T-cell (primary cell): ENCODE measurements around the gene ABCC1. TPM values are rescaled to one million over a fixed set of nuclear protein-coding genes. Genes with fewer than 3 reads are reported as not detected.

ENCODE experiments used
- ATAC-seq, 4 experiments: fragments of 200-7000 bp in 3 of 4; fragments of 150-1000 bp in 1 of 4; cut with Tn5 transposase; replicated peaks in 1 of 4; 1 replicate in 3 of 4; 2 replicates in 1 of 4; pipeline ENCODE4 v1.10.0; 2021; ENCODE audit warnings: moderate library complexity in 3 of 4, mild to moderate bottlenecking in 2 of 4, moderate number of reproducible peaks in 1 of 4
- CTCF ChIA-PET, 2 donors: fragments of 300-600 bp; sonication (Branson Sonifier 250); formaldehyde crosslinking; loops; one replicate each; lab custom pipeline; 2022; ENCODE audit warnings: antibody characterized with exemption in 2 of 2; lab: Charles Lee
- POLR2A ChIA-PET, 2 donors: fragments of 300-600 bp; sonication (Branson Sonifier 250); formaldehyde crosslinking; loops; one replicate each; lab custom pipeline; 2022; ENCODE audit warnings: antibody characterized with exemption in 2 of 2; lab: Charles Lee
- DNase-seq, 35 experiments: peaks; one replicate each; pipeline versions ENCODE4 v3.0.0 to v3.0.0-alpha.2; 2013 to 2023
- H3K27ac ChIP-seq: one replicate; pipeline ENCODE4 v1.5.1; 2013; ENCODE audit warnings: low read length
- H3K27me3 ChIP-seq, 2 experiments: replicated peaks in 1 of 2; 1 replicate in 1 of 2; 2 replicates in 1 of 2; pipeline versions ENCODE4 v1.6.1 to v1.7.0; 2013; ENCODE audit warnings: low read length in 1 of 2, mixed read lengths in 1 of 2; ENCODE audit not compliant: control insufficient read depth in 2 of 2, insufficient read depth in 2 of 2; ENCODE audit errors: extremely low read depth in 1 of 2
- H3K36me3 ChIP-seq, 2 donors: 1 replicate in 1 of 2; 2 replicates in 1 of 2; pipeline versions ENCODE4 v1.6.1 to v1.7.0; 2013; ENCODE audit warnings: low read length in 1 of 2; ENCODE audit not compliant: control insufficient read depth in 2 of 2, insufficient read depth in 1 of 2; ENCODE audit errors: extremely low read depth in 1 of 2
- H3K4me1 ChIP-seq, 2 experiments: 1 replicate in 1 of 2; 2 replicates in 1 of 2; pipeline versions ENCODE4 v1.6.1 to v1.7.0; 2013; ENCODE audit warnings: low read length in 2 of 2, mixed read lengths in 1 of 2; ENCODE audit not compliant: insufficient read depth in 2 of 2, control insufficient read depth in 1 of 2; ENCODE audit errors: extremely low read depth in 1 of 2
- H3K4me3 ChIP-seq, 2 donors: 1 replicate in 1 of 2; 2 replicates in 1 of 2; pipeline versions ENCODE4 v1.5.1 to v1.7.0; 2013; ENCODE audit warnings: mild to moderate bottlenecking in 2 of 2, low read length in 1 of 2, moderate library complexity in 1 of 2; ENCODE audit not compliant: control insufficient read depth in 1 of 2; ENCODE audit errors: extremely low read depth in 1 of 2
- H3K9me3 ChIP-seq: 2 replicates; pipeline ENCODE4 v1.7.0; 2013
- H3K27ac Mint-ChIP-seq, 2 donors: one replicate each; pipeline ENCODE4 v1.8.0; 2020 to 2021; ENCODE audit warnings: mild to moderate bottlenecking in 2 of 2, mixed read lengths in 2 of 2
- H3K27me3 Mint-ChIP-seq, 2 donors: one replicate each; pipeline ENCODE4 v1.8.0; 2021 to 2022; ENCODE audit warnings: mixed read lengths in 2 of 2
- H3K36me3 Mint-ChIP-seq: one replicate; pipeline ENCODE4 v1.8.0; 2021; ENCODE audit warnings: mixed read lengths
- H3K4me1 Mint-ChIP-seq, 3 donors: one replicate each; pipeline ENCODE4 v1.8.0; 2020 to 2022; ENCODE audit warnings: mixed read lengths in 3 of 3, mild to moderate bottlenecking in 1 of 3
- H3K4me3 Mint-ChIP-seq, 3 donors: one replicate each; pipeline ENCODE4 v1.8.0; 2020 to 2022; ENCODE audit warnings: mild to moderate bottlenecking in 3 of 3, mixed read lengths in 3 of 3, moderate library complexity in 3 of 3
- H3K9me3 Mint-ChIP-seq, 3 donors: one replicate each; pipeline ENCODE4 v1.8.0; 2020 to 2022; ENCODE audit warnings: mixed read lengths in 3 of 3
- WGBS: methylation state at CpG from one replicate; pipeline ENCODE4 v1.1.5; 2013; ENCODE audit warnings: missing lambda C conversion rate; ENCODE audit not compliant: insufficient coverage; 5-methylcytosine and 5-hydroxymethylcytosine counted together
- total RNA-seq, 35 experiments: library from RNA in 6 of 35; stranded (reverse) in 6 of 35; fragments of 120-200 nt in 1 of 35; gene quantifications; one replicate each; pipeline versions ENCODE4 v1.2.1 to v1.2.4 and lab custom pipeline; 2013 to 2026

Gene ABCC1
- total RNA-seq, 5 donors from 2014 or later (not counting 1 experiment from before 2014, with no cell fraction given): 59.4 to 68.1 (median 63.0) TPM

DNA sequence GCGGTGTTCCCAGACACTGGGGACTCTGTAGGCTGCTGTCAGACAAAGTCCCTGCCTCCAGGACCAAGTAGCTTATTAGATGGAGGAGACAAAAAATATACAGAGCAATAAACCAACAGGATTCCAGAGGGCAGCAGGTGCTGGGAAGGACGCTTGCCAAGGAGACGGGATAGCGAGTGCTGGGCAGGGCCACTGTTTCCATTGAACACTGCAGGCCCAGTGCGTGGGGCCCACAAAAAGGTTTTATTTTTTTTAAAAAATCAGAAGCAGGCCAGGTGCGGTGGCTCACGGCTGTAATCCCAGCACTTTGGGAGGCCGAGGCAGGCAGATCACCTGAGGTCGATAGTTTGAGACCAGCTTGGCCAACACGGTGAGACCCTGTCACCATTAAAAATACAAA lies 189.6 kb downstream of the ABCC1 start:
- no peak for ATAC-seq
- H3K27ac Mint-ChIP-seq: no peak overlapping the region
- no peak overlapping the region for H3K4me3 Mint-ChIP-seq
- no peak overlapping the region for H3K27ac ChIP-seq
- DNase-seq: no peak
- H3K4me1 Mint-ChIP-seq: no peaks in the 10 kb centered on the region
- H3K9me3 Mint-ChIP-seq: no peaks in the 10 kb centered on the region
- no peak overlapping the region for H3K4me3 ChIP-seq
- no peaks in the 10 kb centered on the region for H3K27me3 Mint-ChIP-seq
- H3K27me3 ChIP-seq: no peaks in the 10 kb centered on the region
- H3K36me3 Mint-ChIP-seq: peaks cover 56% of the 10 kb centered on the region
- H3K36me3 ChIP-seq: peaks cover 22 to 95% of the 10 kb centered on the region in 2 donors
- CTCF ChIA-PET: no interaction called here
- no peaks in the 10 kb centered on the region for H3K9me3 ChIP-seq
- 94% methylated on average over 9 of the region's 10 CpGs for WGBS
- POLR2A ChIA-PET: no interaction called here
- no peaks in the 10 kb centered on the region for H3K4me1 ChIP-seq

DNA sequence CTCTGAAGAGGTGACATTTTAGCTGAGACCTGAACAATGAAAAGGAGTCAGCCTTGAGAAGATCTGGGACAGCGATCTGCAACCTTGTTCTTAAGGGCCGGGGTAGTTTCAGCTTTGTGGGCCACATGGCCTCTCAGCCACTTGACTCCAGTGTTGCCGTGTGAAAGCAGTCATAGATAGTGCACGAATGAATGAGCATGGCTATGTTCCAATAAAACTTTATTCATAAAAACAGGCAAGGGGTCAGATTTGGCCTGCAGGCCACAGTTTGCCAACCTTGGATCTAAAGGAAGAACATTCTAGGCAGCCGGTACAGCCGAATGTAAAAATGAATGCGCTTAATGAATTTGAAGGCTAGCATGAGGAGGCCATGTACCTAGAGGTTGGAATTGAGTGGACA lies 190.4 kb downstream of the ABCC1 start:
- WGBS: 97% methylated on average over 6 of the region's 7 CpGs
- CTCF ChIA-PET: no interaction called here

DNA sequence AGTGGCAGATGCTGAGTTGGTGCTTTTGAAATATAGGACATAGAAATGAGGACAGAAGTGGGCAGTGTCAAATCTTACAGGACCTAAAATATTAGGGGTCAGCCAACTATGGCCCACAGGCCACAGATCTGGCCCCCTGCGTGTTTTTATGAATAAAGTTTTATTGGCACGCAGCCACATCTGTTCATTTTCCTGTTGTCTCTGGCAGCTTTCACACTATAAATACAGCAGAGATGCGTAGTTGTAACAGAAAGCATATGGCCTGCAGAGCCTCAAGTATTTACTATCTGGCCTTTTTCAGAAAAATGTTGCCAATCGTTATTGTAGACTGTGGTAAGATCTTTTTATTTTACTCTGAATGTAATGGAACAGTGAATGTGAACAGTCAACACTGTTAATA lies 191.1 kb downstream of the ABCC1 start:
- Histone ChIP-seq H3K27me3 (no peaks in the 10 kb centered on the region), H3K9me3 (no peaks in the 10 kb centered on the region), H3K4me3 (no peak overlapping the region), H3K27ac (no peak overlapping the region), H3K36me3 (peaks cover 16 to 91% of the 10 kb centered on the region in 2 donors), H3K4me1 (no peaks in the 10 kb centered on the region)
- no peak overlapping the region for H3K27ac Mint-ChIP-seq
- H3K36me3 Mint-ChIP-seq: peaks cover 56% of the 10 kb centered on the region
- H3K9me3 Mint-ChIP-seq: no peaks in the 10 kb centered on the region
- H3K4me3 Mint-ChIP-seq: no peak overlapping the region
- WGBS: 100% methylated on average over 2 of the region's 4 CpGs
- no peaks in the 10 kb centered on the region for H3K4me1 Mint-ChIP-seq
- no peak for ATAC-seq
- ChIA-PET CTCF (no interaction called here), POLR2A (no interaction called here)
- no peaks in the 10 kb centered on the region for H3K27me3 Mint-ChIP-seq
- no peak for DNase-seq

More for the DNA sequence above, 190.4 kb downstream of the ABCC1 start:
- no peaks in the 10 kb centered on the region for H3K4me1 ChIP-seq
- Mint-ChIP-seq H3K4me3 (no peak overlapping the region), H3K27ac (no peak overlapping the region), H3K36me3 (peaks cover 57% of the 10 kb centered on the region), H3K27me3 (no peaks in the 10 kb centered on the region), H3K4me1 (no peaks in the 10 kb centered on the region), H3K9me3 (no peaks in the 10 kb centered on the region)
- POLR2A ChIA-PET: no interaction called here
- DNase-seq (no peak), ATAC-seq (no peak)
- H3K27ac ChIP-seq: no peak overlapping the region
- H3K36me3 ChIP-seq: peaks cover 18 to 93% of the 10 kb centered on the region in 2 donors
- H3K27me3 ChIP-seq: no peaks in the 10 kb centered on the region
- no peak overlapping the region for H3K4me3 ChIP-seq
- H3K9me3 ChIP-seq: no peaks in the 10 kb centered on the region

- ChIA-PET CTCF (no interaction called here), POLR2A (no interaction called here)
- peaks cover 16 to 88% of the 10 kb centered on the region in 2 donors for H3K36me3 ChIP-seq
- no peaks in the 10 kb centered on the region for H3K27me3 ChIP-seq
- Mint-ChIP-seq H3K4me1 (no peaks in the 10 kb centered on the region), H3K36me3 (peaks cover 56% of the 10 kb centered on the region), H3K9me3 (no peaks in the 10 kb centered on the region), H3K27ac (no peak overlapping the region), H3K27me3 (no peaks in the 10 kb centered on the region), H3K4me3 (no peak overlapping the region)
- H3K4me3 ChIP-seq: no peak overlapping the region
- no peaks in the 10 kb centered on the region for H3K9me3 ChIP-seq
- ATAC-seq (no peak), DNase-seq (no peak)
- no peaks in the 10 kb centered on the region for H3K4me1 ChIP-seq
- no peak overlapping the region for H3K27ac ChIP-seq
- 97% methylated on average over 9 of the region's 11 CpGs for WGBS
These were observed 191.7 kb downstream of the ABCC1 start for GRCh38 chr16:16141141-16141540.

DNA sequence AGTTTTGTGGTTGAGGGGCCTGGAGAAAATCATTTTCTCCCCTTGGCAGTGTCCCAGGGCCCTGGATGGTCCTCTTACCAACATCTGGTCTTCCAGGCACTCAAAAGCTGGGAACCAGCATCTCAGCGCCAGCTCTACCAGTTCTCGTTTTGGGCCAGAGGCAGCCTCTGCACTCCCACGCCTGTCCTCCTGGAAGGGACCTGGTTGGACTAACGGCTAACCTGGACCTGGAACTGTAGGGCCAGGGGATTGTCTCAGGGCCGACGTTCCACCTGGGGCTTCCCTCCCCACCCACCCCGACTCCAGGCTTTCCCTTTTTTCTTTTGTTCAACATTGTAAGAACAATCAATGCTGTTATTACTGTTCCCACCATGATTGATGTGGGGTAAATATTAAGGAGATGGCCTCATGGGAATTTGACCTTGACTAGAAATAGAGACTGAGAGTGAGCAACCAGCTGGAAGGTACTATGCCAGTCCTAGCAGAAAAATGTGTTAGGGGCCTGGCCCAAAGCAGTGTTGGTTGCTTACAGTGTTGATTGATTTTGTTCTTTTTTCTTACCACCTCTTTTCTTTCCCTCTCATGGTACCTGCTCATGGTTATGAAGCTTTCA lies 192.5 kb downstream of the ABCC1 start:
- Mint-ChIP-seq H3K27me3 (no peaks in the 10 kb centered on the region), H3K4me1 (no peaks in the 10 kb centered on the region), H3K27ac (no peak overlapping the region), H3K36me3 (peaks cover 48% of the 10 kb centered on the region), H3K9me3 (no peaks in the 10 kb centered on the region), H3K4me3 (no peak overlapping the region)
- Histone ChIP-seq H3K4me1 (no peaks in the 10 kb centered on the region), H3K4me3 (no peak overlapping the region), H3K36me3 (peaks cover 15 to 81% of the 10 kb centered on the region in 2 donors), H3K9me3 (no peaks in the 10 kb centered on the region), H3K27me3 (no peaks in the 10 kb centered on the region), H3K27ac (no peak overlapping the region)
- WGBS: 96% methylated on average over 4 of the region's 7 CpGs
- POLR2A ChIA-PET: no interaction called here
- CTCF ChIA-PET: no interaction called here
- no peak for DNase-seq
- no peak for ATAC-seq

- H3K9me3 ChIP-seq: no peaks in the 10 kb centered on the region
- WGBS: 98% methylated on average over 11 of the region's 15 CpGs
- ChIA-PET POLR2A (no interaction called here), CTCF (no interaction called here)
- no peak overlapping the region for H3K27ac ChIP-seq
- DNase-seq (peak in 1 of 35 experiments; percentile 9), ATAC-seq (no peak)
- Mint-ChIP-seq H3K9me3 (no peaks in the 10 kb centered on the region), H3K4me1 (no peaks in the 10 kb centered on the region), H3K27ac (no peak overlapping the region), H3K27me3 (no peaks in the 10 kb centered on the region), H3K4me3 (no peak overlapping the region), H3K36me3 (peaks cover 45% of the 10 kb centered on the region)
- H3K27me3 ChIP-seq: no peaks in the 10 kb centered on the region
- no peaks in the 10 kb centered on the region for H3K4me1 ChIP-seq
- H3K36me3 ChIP-seq: peaks cover 12 to 68% of the 10 kb centered on the region in 2 donors
- H3K4me3 ChIP-seq: no peak overlapping the region
These were observed 193.8 kb downstream of the ABCC1 start for GRCh38 chr16:16143038-16143763.
